H9 (cell line): Measurements from ENCODE around the gene SLC25A18. TPM values are rescaled to one million over a fixed set of nuclear protein-coding genes. Genes with fewer than 3 reads are reported as not detected.

Source experiments
- DNase-seq: peaks from one replicate; pipeline ENCODE4 v3.0.0-alpha.2; 2017
- H2AFZ ChIP-seq: one replicate; pipeline ENCODE4 v1.6.1; 2013; ENCODE audit warnings: mild to moderate bottlenecking, low read length, control low read depth, moderate library complexity
- H2AK5ac ChIP-seq: 2 replicates; pipeline ENCODE4 v1.6.1; 2013; ENCODE audit warnings: low read length, control low read depth, mixed read lengths; ENCODE audit not compliant: insufficient read length
- H2BK120ac ChIP-seq: one replicate; pipeline ENCODE4 v1.6.1; 2013; ENCODE audit warnings: low read depth, mild to moderate bottlenecking, low read length, control low read depth, inconsistent platforms; ENCODE audit not compliant: poor library complexity, severe bottlenecking
- H2BK12ac ChIP-seq: 2 replicates; pipeline ENCODE4 v1.6.1; 2013; ENCODE audit warnings: low read length, control low read depth, mixed read lengths, low read depth; ENCODE audit not compliant: insufficient read length
- H2BK15ac ChIP-seq: 2 replicates; pipeline ENCODE4 v1.6.1; 2013; ENCODE audit warnings: low read depth, low read length, control low read depth
- H2BK20ac ChIP-seq: one replicate; pipeline ENCODE4 v1.6.1; 2013; ENCODE audit warnings: low read depth, mild to moderate bottlenecking, low read length, control low read depth, inconsistent platforms; ENCODE audit not compliant: poor library complexity, severe bottlenecking
- H2BK5ac ChIP-seq: 2 replicates; pipeline ENCODE4 v1.6.1; 2013; ENCODE audit warnings: low read length, control low read depth, mixed read lengths; ENCODE audit not compliant: insufficient read length
- H3K14ac ChIP-seq: 2 replicates; pipeline ENCODE4 v1.6.1; 2013; ENCODE audit warnings: low read length, control low read depth; ENCODE audit not compliant: insufficient read depth
- H3K18ac ChIP-seq: 2 replicates; pipeline ENCODE4 v1.6.1; 2013; ENCODE audit warnings: low read depth, mild to moderate bottlenecking, mixed read lengths, low read length, control low read depth; ENCODE audit not compliant: insufficient read length
- H3K23ac ChIP-seq: 2 replicates; pipeline ENCODE4 v1.6.1; 2013; ENCODE audit warnings: low read length, control low read depth, mixed read lengths, low read depth; ENCODE audit not compliant: insufficient read length
- H3K23me2 ChIP-seq: 2 replicates; pipeline ENCODE4 v1.6.1; 2013; ENCODE audit warnings: low read depth, mild to moderate bottlenecking, mixed read lengths, low read length, control low read depth; ENCODE audit not compliant: insufficient read length, poor library complexity, severe bottlenecking
- H3K27ac ChIP-seq: 2 replicates; pipeline ENCODE4 v1.5.1; 2013; ENCODE audit warnings: low read length, control low read depth, mixed read lengths, low read depth; ENCODE audit not compliant: insufficient read length
- H3K27me3 ChIP-seq: 2 replicates; pipeline ENCODE4 v1.6.1; 2013; ENCODE audit warnings: low read length, control low read depth, inconsistent platforms; ENCODE audit not compliant: insufficient read depth
- H3K4ac ChIP-seq: 2 replicates; pipeline ENCODE4 v1.6.1; 2013; ENCODE audit warnings: low read depth, mild to moderate bottlenecking, control low read depth, inconsistent platforms, low read length, moderate library complexity
- H3K4me1 ChIP-seq: 2 replicates; pipeline ENCODE4 v1.6.1; 2013; ENCODE audit warnings: low read length, control low read depth, inconsistent platforms; ENCODE audit not compliant: insufficient read depth
- H3K4me2 ChIP-seq: 2 replicates; pipeline ENCODE4 v1.6.1; 2013; ENCODE audit warnings: low read length, control low read depth, mixed read lengths; ENCODE audit not compliant: insufficient read length, insufficient read depth
- H3K56ac ChIP-seq: 2 replicates; pipeline ENCODE4 v1.6.1; 2013; ENCODE audit warnings: low read depth, mild to moderate bottlenecking, mixed read lengths, low read length, control low read depth; ENCODE audit not compliant: insufficient read length
- H3K79me1 ChIP-seq: 2 replicates; pipeline ENCODE4 v1.6.1; 2013; ENCODE audit warnings: low read depth, mild to moderate bottlenecking, moderate library complexity, low read length, control low read depth, inconsistent platforms; ENCODE audit not compliant: insufficient read depth, poor library complexity, severe bottlenecking
- H3K79me2 ChIP-seq: 2 replicates; pipeline ENCODE4 v1.6.1; 2013; ENCODE audit warnings: low read length, control low read depth, inconsistent platforms; ENCODE audit not compliant: insufficient read depth
- H3K9ac ChIP-seq: 2 replicates; pipeline ENCODE4 v1.6.1; 2013; ENCODE audit warnings: low read length, control low read depth, mixed read lengths; ENCODE audit not compliant: insufficient read length; ENCODE audit errors: extremely low read depth
- H3K9me3 ChIP-seq: one replicate; pipeline ENCODE4 v1.6.1; 2013; ENCODE audit warnings: low read depth, low read length, inconsistent platforms; ENCODE audit not compliant: control insufficient read depth
- H3T11ph ChIP-seq: one replicate; pipeline ENCODE4 v1.6.1; 2013; ENCODE audit warnings: mild to moderate bottlenecking, low read length, control low read depth, inconsistent platforms
- H4K20me1 ChIP-seq: one replicate; pipeline ENCODE4 v1.6.1; 2013; ENCODE audit not compliant: control insufficient read depth, insufficient read length, insufficient read depth
- H4K5ac ChIP-seq: 2 replicates; pipeline ENCODE4 v1.6.1; 2013; ENCODE audit warnings: low read depth, mild to moderate bottlenecking, mixed read lengths, low read length, control low read depth; ENCODE audit not compliant: insufficient read length
- H4K8ac ChIP-seq: replicated peaks from 2 replicates; pipeline ENCODE4 v1.6.1; 2013; ENCODE audit warnings: low read length, control low read depth, mixed read lengths, low read depth; ENCODE audit not compliant: insufficient read length
- H4K91ac ChIP-seq: 2 replicates; pipeline ENCODE4 v1.6.1; 2013; ENCODE audit warnings: low read depth, mild to moderate bottlenecking, moderate library complexity, mixed read lengths, low read length, control low read depth; ENCODE audit not compliant: insufficient read length
- H3K27ac Mint-ChIP-seq, 3 experiments: 2 replicates in 2 of 3; 3 replicates in 1 of 3; pipeline ENCODE4 v1.8.0; 2020 to 2021; ENCODE audit warnings: mixed read lengths in 3 of 3, mild to moderate bottlenecking in 1 of 3, moderate library complexity in 1 of 3
- H3K27me3 Mint-ChIP-seq: 2 replicates; pipeline ENCODE4 v1.8.0; 2021; ENCODE audit warnings: low read depth, mild to moderate bottlenecking, moderate library complexity, mixed read lengths
- H3K36me3 Mint-ChIP-seq, 3 experiments: 2 replicates in 2 of 3; 3 replicates in 1 of 3; pipeline ENCODE4 v1.8.0; 2020 to 2021; ENCODE audit warnings: low read depth in 3 of 3, mixed read lengths in 3 of 3; ENCODE audit not compliant: insufficient read depth in 1 of 3
- H3K4me1 Mint-ChIP-seq, 2 experiments: 2 replicates each; pipeline ENCODE4 v1.8.0; 2020; ENCODE audit warnings: mixed read lengths in 2 of 2
- H3K4me3 Mint-ChIP-seq, 2 experiments: 2 replicates in 1 of 2; 3 replicates in 1 of 2; pipeline ENCODE4 v1.8.0; 2020 to 2021; ENCODE audit warnings: mild to moderate bottlenecking in 2 of 2, mixed read lengths in 2 of 2, moderate library complexity in 1 of 2
- H3K9me3 Mint-ChIP-seq, 2 experiments: 2 replicates in 1 of 2; 3 replicates in 1 of 2; pipeline ENCODE4 v1.8.0; 2020; ENCODE audit warnings: mild to moderate bottlenecking in 2 of 2, mixed read lengths in 2 of 2, moderate library complexity in 1 of 2
- WGBS: extraction: QIAGEN DNeasy Blood & Tissue Kit; methylation state at CpG from one replicate; pipeline ENCODE4 v1.1.7; 2013; ENCODE audit warnings: missing lambda C conversion rate, low lambda C conversion rate, mixed read lengths; ENCODE audit not compliant: insufficient read length; ENCODE audit errors: extremely low coverage; 5-methylcytosine and 5-hydroxymethylcytosine counted together
- total RNA-seq: library from RNA; stranded (reverse); gene quantifications from 2 replicates; pipeline ENCODE4 v1.2.1, GENCODE V29; 2021
- TF ChIP-seq, protein P1 (sequence below): fragments of 200-600 bp; sonication (generic); conservative IDR thresholded peaks from 3 replicates; pipeline ENCODE4 v1.8.0; 2021; ENCODE audit warnings: antibody characterized with exemption, mild to moderate bottlenecking

The SLC25A18 gene
- total RNA-seq, 1 experiment from 2014 or later, result 2.3 TPM

DNA sequence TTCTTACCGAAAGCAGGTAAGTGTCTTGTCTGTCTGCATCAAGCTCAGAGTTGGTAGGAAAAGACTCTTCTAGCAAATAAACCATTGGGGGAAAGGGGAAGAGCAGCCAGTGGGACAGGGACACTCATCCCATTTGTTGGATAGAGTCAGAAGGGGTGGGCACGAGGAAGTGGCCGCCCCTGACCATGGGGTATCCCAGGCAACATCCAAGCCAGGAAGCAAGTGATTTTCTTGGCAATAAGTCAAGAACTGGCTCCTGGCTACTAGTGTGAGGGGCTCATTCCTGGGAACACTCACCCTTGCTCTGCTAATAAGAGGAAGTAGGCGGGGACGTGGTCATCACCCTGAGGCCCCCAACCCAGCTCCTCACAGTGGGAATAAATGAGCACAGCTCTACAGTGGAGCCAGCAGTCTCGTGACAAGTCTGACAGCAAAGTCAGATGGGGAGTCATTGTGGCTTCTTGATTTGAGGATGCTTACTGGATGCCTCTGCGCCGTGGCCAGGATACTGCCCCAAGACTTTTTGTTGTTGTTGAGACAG lies 6.7 kb downstream of the SLC25A18 start:
- no CpG with 5 or more reads among the region's 8 CpGs for WGBS
- TF ChIP-seq, protein P1, sequence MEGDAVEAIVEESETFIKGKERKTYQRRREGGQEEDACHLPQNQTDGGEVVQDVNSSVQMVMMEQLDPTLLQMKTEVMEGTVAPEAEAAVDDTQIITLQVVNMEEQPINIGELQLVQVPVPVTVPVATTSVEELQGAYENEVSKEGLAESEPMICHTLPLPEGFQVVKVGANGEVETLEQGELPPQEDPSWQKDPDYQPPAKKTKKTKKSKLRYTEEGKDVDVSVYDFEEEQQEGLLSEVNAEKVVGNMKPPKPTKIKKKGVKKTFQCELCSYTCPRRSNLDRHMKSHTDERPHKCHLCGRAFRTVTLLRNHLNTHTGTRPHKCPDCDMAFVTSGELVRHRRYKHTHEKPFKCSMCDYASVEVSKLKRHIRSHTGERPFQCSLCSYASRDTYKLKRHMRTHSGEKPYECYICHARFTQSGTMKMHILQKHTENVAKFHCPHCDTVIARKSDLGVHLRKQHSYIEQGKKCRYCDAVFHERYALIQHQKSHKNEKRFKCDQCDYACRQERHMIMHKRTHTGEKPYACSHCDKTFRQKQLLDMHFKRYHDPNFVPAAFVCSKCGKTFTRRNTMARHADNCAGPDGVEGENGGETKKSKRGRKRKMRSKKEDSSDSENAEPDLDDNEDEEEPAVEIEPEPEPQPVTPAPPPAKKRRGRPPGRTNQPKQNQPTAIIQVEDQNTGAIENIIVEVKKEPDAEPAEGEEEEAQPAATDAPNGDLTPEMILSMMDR, result no peak
- peak; percentile 40 for DNase-seq

More for the DNA sequence above, 6.7 kb downstream of the SLC25A18 start:
- H3K4me1 Mint-ChIP-seq, result peaks cover 27 to 33% of the 10 kb centered on the region in 2 experiments
- peak overlapping the region in 2 of 3 experiments; percentile 10 to 11; a peak in 5 of 7 replicates for H3K27ac Mint-ChIP-seq
- no peak overlapping the region for H2BK5ac ChIP-seq
- H3K9ac ChIP-seq, result peak overlapping the region; percentile 2
- H4K20me1 ChIP-seq, result no peaks in the 10 kb centered on the region
- no peak overlapping the region; a peak in 1 of 5 replicates for H3K4me3 Mint-ChIP-seq
- no peak overlapping the region for H3K23ac ChIP-seq
- H3K27ac ChIP-seq, result no peak overlapping the region
- no peaks in the 10 kb centered on the region for H3K9me3 ChIP-seq
- no peaks in the 10 kb centered on the region for H3K23me2 ChIP-seq
- no peaks in the 10 kb centered on the region for H3K27me3 ChIP-seq
- no peak overlapping the region for H3K18ac ChIP-seq
- no peaks in the 10 kb centered on the region; the same call in none of the 2 replicates for H3K27me3 Mint-ChIP-seq
- H3K4me2 ChIP-seq, result no peak overlapping the region
- H3K79me1 ChIP-seq, result no peaks in the 10 kb centered on the region
- H3T11ph ChIP-seq, result no peak overlapping the region
- no peaks in the 10 kb centered on the region for H3K79me2 ChIP-seq
- no peak overlapping the region for H4K5ac ChIP-seq
- H3K9me3 Mint-ChIP-seq, result 0 out of 5 replicates have a peak, but pooled peaks cover 0 to 3% of the 10 kb centered on the region in 2 experiments
- H2BK120ac ChIP-seq, result no peak overlapping the region
- H3K56ac ChIP-seq, result no peak overlapping the region
- H2AK5ac ChIP-seq, result no peak overlapping the region
- H4K91ac ChIP-seq, result no peak overlapping the region
- H2BK20ac ChIP-seq, result no peak overlapping the region
- no peak overlapping the region for H3K4ac ChIP-seq
- no peak overlapping the region for H4K8ac ChIP-seq
- no peaks in the 10 kb centered on the region; a peak in 1 of 7 replicates for H3K36me3 Mint-ChIP-seq
- H2AFZ ChIP-seq, result no peak overlapping the region
- no peak overlapping the region for H2BK12ac ChIP-seq
- H3K14ac ChIP-seq, result no peak overlapping the region; the same call in 1 of the 2 replicates
- H2BK15ac ChIP-seq, result no peak overlapping the region
- peaks cover 14% of the 10 kb centered on the region for H3K4me1 ChIP-seq
